DMS53 (cell line): ENCODE measurements around the gene MED15.
"Not testable (repeated sequence)": the region's sequence is repeated elsewhere in the genome, so short reads cannot be mapped to it uniquely, and the experiment has no call there.

Experiments used
- DNase-seq: peaks from one replicate; lab custom pipeline; 2025; lab: John Stamatoyannopoulos, UW

Gene MED15

DNA sequence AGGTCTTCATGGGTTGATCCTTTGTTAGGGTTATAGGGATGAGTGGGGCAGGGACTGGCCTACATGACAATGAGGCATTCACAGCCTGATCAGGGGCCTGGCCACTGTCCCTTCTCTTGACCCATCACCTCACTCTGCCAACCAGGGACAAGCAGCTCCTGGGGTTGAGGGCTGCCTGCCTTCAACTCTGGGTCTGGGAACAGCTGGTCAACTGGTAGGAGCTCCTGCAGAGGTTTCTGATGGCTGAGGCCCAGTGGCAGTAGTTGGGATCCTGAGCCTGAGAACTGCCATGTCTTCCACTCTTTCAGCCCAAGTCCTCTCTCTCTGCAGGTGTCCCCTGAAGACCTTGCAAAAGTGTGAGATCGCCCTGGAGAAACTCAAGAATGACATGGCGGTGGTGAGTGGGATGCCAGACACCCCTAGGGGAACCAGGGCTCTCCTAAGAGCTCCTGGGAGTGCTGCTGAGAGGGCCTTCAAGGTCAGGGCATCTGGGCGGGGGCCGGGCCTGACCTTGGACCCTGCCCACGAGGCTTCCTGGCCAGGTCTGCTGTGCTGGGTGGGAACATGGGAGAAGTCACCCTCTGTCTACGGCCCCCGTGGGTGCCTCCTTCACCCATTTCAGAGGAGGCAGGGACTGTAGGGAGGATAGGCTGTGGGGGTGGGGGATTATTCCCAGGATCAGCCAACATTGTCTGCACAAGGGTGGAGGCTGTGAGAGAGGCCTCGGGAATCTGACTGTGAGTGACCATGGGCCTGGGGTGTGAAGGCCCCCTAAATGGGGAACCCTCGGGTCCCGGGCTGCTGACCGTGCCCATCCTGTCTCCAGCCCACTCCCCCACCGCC, 76.8 kb downstream of the MED15 start:
- no peak for DNase-seq

DNA sequence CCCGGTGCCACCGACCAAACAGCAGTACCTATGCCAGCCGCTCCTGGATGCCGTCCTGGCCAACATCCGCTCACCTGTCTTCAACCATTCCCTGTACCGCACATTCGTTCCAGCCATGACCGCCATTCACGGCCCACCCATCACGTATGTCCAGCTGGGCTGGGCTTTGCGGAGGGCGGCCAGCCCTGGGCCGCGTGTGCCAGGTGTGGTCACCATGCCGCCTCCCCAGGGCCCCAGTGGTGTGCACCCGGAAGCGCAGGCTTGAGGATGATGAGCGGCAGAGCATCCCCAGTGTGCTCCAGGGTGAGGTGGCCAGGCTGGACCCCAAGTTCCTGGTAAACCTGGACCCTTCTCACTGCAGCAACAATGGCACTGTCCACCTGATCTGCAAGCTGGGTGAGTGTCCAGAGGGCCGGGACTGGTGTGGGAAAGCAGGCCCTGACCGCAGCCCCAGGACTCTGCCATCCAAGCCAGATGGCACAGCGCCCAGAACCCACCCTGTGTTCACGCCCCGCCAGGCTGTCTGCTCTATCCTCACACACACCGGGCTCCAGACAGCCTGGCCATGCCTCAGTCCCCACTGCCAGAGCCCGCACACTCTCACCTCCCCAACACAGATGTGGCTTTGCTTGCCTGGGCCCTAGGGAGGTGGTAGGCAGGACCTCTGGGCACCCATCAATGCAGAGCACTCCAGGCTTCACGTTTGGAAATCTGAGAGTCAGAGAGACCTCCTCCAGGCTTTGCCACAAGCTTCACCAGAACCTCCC, 77.6 kb downstream of the MED15 start:
- no peak for DNase-seq

DNA sequence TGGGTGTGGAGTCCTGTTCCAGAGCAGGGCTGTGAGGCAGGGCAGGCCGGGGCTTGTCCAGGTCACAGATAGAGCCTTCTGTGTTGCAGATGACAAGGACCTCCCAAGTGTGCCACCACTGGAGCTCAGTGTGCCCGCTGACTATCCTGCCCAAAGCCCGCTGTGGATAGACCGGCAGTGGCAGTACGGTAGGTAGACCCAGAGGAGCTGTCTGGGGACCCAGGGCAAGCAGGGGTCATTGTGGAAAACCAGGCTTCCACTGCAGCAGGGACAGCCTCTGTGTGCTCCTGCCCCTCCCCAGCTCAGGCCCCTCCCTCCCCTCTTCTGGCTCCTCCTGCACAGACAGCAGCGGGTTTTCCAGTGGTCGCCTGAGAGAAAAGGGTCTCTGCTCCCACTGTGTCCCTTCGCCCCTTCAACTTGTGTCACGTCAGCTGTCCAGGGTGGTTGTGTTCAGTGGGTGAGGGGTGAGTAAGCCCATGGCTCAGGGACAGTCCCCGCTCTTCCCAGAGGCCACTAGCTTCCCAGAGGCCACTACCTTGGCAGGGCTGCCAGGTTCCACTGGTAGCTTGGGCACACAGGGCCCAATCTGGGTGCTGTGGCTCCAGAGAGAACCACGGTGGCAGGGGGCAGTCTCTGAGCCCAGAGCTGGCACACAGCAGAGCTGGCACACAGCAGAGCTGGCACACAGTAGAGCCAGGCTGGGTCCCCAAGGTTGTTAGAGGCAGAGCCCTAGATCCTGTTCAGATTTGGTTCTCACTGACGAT, 78.4 kb downstream of the MED15 start:
- DNase-seq, result no peak

DNA sequence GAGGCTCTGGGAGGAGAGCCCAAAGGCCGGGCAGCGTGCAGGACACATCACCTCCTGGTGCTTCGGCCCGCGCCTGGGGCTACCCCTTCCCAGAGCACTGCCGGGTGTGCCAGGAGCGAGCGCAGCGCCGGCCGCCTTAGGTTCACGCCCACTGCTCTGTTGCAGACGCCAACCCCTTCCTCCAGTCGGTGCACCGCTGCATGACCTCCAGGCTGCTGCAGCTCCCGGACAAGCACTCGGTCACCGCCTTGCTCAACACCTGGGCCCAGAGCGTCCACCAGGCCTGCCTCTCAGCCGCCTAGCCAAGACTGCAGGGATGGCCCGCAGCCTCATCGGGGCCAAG, 79.0 kb downstream of the MED15 start:
- no peak for DNase-seq

DNA sequence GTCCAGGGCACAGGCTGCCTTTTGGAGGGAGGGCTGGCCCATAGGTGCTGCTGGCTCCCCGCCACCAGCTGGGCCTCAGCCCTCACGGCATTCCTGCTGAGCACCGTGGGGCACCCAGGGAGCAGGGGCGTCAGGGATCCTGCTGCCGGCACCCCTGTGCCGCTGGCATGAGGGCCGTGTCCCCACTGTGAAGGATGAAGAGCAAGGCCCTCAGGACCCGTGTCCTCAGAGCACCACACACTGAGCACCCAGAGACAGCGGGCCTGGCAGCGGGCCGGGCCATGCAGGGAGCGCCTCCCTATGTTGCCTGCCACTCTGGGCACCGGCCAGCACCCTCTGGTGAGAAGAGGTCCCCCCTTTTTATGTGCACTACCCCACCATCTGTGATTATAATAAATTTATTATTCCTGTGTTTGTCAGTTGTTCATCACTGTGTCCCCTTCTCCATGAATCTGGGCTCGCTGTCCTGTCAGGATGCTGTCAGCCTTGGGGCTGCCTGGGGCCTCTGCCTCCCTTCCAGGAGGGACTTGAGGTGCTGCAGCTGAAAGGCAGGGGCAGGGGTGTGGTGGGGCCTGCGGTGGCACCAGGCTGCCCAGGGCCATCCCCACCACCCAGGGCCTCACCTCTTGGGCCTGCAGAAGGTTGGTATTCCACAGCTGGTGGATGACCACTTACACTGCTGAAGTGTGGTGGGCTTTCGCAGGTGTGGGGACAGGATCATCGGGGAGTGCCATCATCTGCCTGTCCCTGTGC, 80.0 kb downstream of the MED15 start:
- DNase-seq, result no peak

DNA sequence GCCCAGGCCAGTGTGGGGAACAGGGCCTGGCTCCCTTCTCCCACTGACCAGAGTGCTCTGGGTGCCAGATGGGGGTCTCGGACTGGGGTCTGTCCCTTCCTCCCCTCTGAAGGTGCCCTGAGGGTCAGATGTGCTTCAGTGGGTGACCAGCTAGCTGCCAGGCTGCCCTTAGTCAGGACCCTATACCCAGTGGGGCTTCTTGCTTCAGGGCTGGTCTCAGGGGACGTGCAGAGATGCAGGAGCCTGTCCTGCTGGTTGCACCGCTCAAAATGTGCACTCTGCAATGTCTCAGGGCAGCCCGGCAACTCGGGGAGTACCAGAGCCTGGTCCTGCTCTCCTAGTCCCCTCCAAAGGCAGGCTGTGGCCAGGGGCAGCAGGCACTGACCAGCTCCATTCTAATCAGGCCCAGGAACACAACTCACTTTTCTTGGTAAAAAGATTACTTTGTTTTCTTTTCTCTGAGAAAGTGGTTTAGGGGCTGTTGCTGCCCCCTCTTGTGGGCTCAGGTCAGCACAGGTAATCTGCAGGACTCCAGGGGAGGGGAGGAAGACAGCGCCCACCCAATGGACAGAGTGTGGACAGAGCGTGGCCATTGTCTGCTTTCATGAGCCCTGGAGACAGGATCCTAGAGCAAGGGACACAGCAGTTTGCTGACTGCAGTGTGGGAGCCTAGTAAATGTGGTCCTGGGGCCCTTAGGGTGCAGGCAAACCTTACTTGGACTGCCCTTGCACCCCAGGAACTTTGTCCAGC, 80.9 kb downstream of the MED15 start:
- DNase-seq, result no peak

DNA sequence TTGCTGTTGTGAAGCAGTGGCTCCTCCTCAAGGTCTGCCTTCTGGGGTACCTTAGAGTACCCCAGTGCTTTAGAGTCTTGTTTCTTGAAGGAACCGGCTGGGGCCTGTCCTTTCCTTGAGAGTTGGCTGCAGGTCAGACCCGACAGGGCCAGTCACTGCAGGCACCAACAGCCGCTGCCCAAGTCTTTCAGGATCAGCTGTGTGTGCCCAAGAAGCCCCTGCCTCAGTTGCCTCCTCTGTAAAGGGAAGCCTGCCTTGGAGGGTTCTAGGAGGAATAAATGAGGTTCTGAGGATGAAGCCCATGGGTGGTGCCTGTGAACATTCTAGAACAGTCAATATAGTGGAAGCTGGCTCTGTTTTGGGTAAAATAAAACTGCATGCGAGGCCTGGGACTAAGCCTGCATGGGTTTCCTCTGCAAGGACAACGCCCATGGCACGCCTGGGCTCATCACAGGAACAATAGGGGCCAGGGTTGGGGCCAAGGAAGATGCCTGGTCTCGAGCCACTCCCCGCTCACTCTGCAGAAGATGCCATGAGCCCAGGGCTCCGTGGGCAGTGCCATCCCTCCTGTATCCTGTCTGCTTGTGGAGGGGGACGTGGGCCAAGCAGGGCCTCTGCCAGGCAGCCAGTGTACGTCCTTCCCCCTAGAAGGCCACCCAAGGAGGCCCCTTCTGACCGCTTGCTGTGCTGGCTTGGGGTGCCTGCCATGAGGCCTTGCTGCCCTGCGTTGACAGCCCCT, 81.6 kb downstream of the MED15 start:
- DNase-seq, result no peak

DNA sequence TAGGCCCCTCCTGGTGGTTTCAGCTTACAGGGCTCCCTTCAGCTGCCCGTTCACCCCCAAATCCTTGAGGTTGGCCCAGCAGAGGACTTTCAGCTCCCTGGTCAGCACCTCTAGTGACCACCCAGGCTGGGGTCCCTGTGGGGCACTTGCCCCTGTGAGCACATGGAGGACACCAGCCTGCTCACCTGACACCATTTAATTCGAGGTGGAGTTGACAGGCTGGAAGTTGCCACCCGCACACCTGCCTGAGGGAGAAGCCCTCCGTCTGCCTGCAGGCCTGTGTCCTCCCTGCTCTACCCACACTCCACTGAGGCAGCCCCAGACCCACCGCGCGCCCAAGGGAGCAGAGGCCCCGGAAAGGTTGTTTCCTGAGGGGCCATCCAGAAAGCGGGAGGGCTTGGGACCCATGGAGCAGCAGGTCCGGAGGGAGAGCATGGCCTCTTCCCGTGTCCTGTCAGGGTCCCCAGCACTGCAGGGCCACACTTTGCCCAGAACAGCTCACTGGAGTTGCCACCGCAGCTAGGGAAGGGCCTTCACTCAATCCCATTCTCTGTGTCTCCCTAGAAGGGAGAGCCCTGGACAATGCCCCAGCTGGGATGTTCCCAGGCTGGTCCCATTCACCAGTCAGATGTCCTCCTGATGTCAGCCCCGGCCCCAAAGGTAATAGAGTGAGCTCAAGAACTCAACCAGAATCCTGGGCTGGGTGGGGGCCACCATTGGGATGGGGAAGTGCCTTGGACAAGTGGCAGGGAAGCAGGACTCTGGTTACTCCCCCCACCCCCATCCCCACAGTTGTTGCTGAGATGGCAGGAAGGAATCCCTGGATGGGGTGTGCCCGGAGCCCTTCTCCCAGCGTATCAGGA, 82.4 kb downstream of the MED15 start:
- DNase-seq, result no peak

DNA sequence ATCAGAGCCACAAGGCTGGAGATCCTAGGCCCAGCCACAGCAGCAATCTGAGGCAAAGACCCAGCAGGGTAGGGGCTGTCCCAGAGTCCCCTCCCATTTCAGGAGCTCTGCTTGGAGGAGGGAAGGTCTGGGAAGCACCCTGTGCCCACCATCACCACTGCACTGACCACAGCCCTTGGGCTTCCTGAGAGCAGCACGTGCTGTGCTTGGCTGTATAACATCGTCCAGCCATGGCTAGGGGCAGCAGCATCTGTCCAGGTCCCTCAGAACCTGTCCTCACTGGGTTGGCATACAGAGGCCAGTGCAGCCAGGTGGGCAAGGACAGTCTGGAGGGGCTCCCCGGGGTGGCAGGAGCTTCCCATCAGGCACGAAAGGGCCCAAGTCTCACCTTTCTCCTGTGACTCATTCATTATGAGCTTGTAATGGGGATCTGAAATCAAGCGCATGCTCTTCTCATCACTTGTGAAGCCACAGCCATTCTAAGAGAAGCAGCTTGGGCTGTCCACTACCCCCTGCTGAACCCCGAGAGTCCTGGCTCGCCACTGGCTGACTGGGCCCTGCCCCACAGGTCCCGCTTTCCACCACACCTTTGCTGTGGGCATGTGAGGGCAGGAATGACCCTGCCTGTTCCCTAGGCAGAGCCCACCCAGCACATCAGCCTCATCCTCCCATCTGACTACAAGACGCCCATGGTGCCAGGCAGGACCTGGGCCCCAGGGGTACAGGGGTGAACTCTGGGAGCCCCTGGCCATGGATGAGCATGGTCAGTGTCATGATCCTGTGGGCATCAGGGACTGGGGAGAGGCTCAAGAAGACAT, 83.3 kb downstream of the MED15 start:
- no peak for DNase-seq

DNA sequence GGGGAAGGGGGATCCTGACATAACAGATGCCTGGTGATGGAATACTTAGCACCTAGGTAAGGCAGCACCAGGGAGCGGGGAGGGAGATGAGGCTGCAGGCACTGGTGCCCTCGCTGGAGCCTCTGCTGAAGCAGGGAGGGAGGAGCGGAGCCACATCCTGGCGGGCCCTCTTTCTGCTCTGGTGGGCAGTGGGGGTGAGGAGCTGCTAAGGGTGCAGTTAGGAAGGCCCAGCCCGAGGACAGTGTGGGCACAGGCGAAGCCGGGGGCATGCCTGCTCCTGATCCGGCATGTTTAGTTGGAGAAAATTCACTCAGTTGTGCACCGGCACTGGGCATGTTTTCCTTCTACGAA, 83.9 kb downstream of the MED15 start:
- no peak for DNase-seq

DNA sequence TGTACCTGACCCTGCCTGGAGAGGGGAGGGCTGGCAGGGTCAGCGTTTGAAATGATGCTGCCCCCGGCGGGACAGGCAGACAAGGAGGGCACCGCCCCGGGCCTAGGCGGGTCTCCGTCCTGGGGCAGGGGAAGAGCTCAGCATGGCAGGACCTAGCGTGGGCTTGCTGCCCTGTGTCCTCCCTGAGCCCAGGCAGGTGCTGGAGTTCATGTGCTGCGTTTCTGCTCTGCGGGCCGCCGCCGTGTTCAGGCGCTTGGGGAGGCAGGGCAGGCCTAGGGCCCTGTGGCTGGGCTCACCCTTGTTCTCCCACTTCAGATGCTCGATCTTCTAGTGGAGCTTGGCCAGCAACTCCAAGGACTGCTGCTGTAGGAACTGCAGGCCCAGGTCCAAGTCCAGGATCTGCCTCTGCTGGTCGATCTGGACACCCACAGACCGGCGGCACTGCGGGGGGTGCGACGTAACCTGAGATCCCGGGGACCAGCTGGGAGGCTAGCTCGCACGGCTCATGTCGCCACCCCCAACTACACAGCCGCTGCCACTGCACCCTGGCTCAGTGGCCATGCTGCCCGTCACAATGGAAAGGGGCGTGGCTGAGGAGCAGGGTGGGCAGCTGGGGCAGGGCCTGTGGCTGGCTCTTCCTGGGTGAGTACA, 84.4 kb downstream of the MED15 start:
- no peak for DNase-seq

DNA sequence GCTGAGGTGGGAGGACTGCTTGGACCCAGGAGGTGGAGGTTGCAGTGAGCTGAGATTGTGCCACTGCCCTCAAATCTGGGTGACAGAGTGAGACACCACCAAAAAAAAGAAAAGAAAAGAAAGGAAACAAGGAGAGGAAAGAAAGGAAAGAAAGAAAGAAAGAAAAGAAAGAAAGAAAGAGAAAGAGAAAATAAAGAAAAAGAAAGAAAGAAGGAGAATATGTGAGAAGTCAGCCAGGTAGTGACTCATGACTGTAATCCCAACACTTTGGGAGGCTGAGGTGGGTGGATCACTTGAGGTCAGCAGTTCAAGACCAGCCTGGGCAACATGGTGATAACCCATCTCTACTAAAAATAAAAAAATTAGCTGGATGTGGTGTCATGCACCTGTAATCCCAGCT, 86.6 kb downstream of the MED15 start:
- DNase-seq, result not testable (repeated sequence)

DNA sequence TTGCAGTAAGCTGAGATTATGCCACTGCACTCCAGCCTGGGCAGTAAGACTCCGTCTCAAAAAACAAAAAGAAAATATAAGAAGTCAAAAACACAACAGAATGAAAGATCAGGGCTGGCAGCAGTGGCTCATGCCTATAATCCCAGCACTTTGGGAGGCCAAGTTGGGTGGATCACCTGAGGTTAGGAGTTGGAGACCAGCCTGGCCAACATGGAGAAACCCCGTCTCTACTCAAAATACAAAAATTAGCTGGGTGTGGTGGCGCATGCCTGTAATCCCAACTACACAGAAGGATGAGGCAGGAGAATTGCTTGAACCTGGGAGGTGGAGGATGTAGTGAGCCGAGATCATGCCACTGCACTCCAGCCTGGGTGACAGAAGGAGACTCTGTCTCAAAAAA, 87.1 kb downstream of the MED15 start:
- DNase-seq, result not testable (repeated sequence)

DNA sequence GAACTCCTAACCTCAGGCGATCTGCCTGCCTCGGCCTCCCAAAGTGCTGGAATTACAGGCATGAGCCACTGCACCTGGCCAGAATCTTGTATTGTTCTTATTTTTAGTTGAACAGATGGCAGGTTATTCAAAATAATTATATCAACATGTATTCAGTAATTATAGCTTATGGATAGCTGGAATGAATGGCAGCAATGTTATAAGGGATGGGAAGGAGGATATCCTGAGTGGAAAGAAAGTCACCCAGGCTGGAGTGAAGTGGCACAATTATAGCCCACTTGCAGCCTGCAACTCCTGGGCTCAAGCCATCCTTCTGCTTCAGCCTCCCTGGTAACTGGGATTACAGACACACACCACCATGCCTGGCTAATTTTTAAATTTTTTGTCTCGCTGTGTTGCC, 88.1 kb downstream of the MED15 start:
- DNase-seq, result no peak

DNA sequence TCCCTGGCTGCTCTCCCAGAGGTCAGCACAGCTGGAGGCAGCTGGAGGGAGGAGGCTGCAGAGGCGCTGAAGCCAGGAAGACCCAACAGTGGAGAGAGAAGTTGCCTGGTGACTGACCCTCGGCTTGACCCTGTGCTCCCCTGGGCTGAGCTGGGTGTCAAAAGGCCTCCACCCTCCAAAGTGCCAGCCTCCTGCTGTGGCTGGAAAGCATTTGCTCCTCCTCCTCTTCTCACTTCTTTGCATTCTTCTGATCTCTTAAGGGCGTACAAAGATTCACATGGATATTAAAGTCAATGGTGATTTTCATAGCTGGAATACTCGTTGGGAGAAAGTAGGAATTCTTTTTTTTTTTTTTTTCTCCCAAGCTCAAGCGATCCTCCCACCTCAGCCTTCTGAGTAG, 91.7 kb downstream of the MED15 start:
- DNase-seq, result no peak

DNA sequence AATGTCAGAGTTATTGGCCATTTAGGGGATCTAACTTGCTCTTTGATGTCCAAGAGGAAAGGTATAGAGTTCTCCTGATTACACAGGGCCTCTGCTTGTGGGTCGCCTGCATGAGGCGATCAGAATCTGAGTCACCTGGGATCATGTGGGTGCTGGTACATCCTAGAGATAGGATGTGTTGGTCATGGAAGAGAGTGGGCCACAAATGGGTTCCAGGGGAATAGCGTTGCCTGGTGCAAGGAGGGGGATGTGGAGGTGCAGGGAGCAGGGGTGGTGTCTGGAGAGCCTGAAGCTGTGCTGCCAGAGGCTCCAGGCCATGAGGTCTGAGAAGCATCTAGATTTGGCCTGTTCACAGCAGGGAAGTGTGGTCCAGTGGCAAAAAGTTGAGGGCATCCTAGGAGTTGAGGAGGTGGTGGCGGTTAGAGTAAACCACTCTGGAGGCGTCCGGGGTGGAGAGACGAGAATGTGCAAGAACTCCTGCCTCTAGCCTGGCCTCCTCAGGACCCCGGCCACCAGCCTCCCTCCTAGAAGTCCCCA, 92.8 kb downstream of the MED15 start:
- no peak for DNase-seq

DNA sequence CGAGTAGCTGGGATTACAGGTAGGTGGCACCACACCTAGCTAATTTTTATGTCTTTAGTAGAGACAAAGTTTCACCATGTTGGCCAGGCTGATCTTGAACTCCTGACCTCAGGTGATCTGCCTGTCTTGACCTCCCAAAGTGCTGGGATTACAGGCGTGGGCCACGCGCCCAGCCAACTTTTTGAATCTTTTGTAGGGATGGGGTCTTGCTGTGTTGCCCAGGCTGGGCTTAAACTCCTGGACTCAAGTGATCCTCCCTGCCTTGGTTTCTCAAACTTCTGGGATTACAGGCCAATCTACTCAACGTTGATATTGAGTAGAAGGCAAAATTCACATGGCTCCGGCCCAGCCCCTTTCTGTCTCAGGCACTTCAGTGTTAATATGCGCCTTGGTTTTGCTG, 93.9 kb downstream of the MED15 start:
- DNase-seq, result no peak

DNA sequence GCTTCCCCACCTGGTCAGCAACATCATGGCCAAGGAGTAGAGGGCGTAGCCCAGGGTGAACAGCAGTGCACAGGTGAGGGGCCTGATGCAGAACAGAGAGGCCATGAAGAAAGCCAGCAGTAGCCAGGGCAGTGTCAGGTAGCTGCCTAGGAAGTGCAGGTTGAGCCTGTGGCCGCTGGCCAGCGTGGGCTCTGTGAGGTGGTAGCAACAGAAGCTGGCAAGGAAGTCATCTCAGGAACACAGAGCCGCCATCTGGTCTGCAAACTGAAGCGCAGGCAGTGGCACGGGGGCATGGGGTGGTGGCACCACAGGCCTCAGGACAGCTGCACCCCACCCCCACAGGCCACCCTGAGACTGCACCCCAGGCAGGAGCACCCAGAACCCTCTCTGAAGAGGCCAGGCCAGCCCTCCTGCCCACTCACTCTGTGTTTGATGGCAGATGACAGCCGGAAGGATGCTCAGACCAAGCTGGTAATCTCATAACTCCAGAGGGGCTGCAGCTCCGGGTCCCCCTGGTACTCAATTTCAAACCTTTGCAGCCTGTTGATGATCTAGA, 95.3 kb downstream of the MED15 start:
- no peak for DNase-seq
